A673 (cell line): ENCODE data around the gene PCBP4.

Source experiments
- CTCF ChIP-seq: fragments of 300-800, 200-600 bp; sonication (generic); conservative IDR thresholded peaks from 2 replicates; pipeline ENCODE4 v1.5.1; 2017; ENCODE audit warnings: low read depth, mild to moderate bottlenecking, antibody characterized with exemption, low read length, moderate library complexity, mixed read lengths
- EZH2 ChIP-seq: fragments of 200-600 bp; sonication (generic); IDR thresholded peaks from 2 replicates; pipeline ENCODE4 v1.6.1; 2017; ENCODE audit warnings: borderline replicate concordance, low read depth, mild to moderate bottlenecking, mixed read lengths, antibody characterized with exemption, low read length; ENCODE audit not compliant: poor library complexity, severe bottlenecking

GRCh38 chr3:51945031-51945840, 22.0 kb downstream of the PCBP4 start:
- TF ChIP-seq EZH2 (no peak), CTCF (no peak)
